ENCODE results near the gene CHCHD6.

Gene CHCHD6

GRCh38 chr3:126987596-126987995 is 283.6 kb downstream of the CHCHD6 start:
- no peaks in the 10 kb centered on the region for H3K9me3 ChIP-seq (ENCODE audit: insufficient read depth, low read depth, low read length)
- no peak overlapping the region for H3K27ac ChIP-seq (ENCODE audit: low read length)
- no peak overlapping the region for H3K9ac ChIP-seq (ENCODE audit: low read depth, low read length)
- H3K4me3 ChIP-seq (ENCODE audit: low read length), result no peak overlapping the region
- peaks cover 20% of the 10 kb centered on the region for H3K36me3 ChIP-seq (ENCODE audit: insufficient read depth, low read depth, low read length)
- peaks cover 3% of the 10 kb centered on the region; the same call in 1 of the 2 replicates for H3K4me1 ChIP-seq (ENCODE audit: insufficient read depth, low read length)
- no peaks in the 10 kb centered on the region for H3K27me3 ChIP-seq (ENCODE audit: insufficient read depth, low read length)

- Histone ChIP-seq H3K27ac (ENCODE audit: low read length) (no peak overlapping the region), H3K9me3 (ENCODE audit: insufficient read depth, low read depth, low read length) (no peaks in the 10 kb centered on the region), H3K9ac (ENCODE audit: low read depth, low read length) (no peak overlapping the region), H3K4me1 (ENCODE audit: insufficient read depth, low read length) (peaks cover 3% of the 10 kb centered on the region; the same call in 1 of the 2 replicates), H3K36me3 (ENCODE audit: insufficient read depth, low read depth, low read length) (peaks cover 20% of the 10 kb centered on the region), H3K4me3 (ENCODE audit: low read length) (no peak overlapping the region), H3K27me3 (ENCODE audit: insufficient read depth, low read length) (no peaks in the 10 kb centered on the region)
Measured at GRCh38 chr3:126988451-126989021, 284.5 kb downstream of the CHCHD6 start.

GRCh38 chr3:126989316-126990023 is 285.4 kb downstream of the CHCHD6 start:
- Histone ChIP-seq H3K4me1 (ENCODE audit: insufficient read depth, low read length) (peaks cover 2% of the 10 kb centered on the region; the same call in 1 of the 2 replicates), H3K27ac (ENCODE audit: low read length) (no peak overlapping the region), H3K27me3 (ENCODE audit: insufficient read depth, low read length) (no peaks in the 10 kb centered on the region), H3K4me3 (ENCODE audit: low read length) (no peak overlapping the region), H3K9ac (ENCODE audit: low read depth, low read length) (no peak overlapping the region), H3K36me3 (ENCODE audit: insufficient read depth, low read depth, low read length) (peaks cover 20% of the 10 kb centered on the region), H3K9me3 (ENCODE audit: insufficient read depth, low read depth, low read length) (no peaks in the 10 kb centered on the region)

- Histone ChIP-seq H3K36me3 (ENCODE audit: insufficient read depth, low read depth, low read length) (peaks cover 20% of the 10 kb centered on the region), H3K27me3 (ENCODE audit: insufficient read depth, low read length) (no peaks in the 10 kb centered on the region), H3K9me3 (ENCODE audit: insufficient read depth, low read depth, low read length) (no peaks in the 10 kb centered on the region), H3K9ac (ENCODE audit: low read depth, low read length) (no peak overlapping the region), H3K27ac (ENCODE audit: low read length) (no peak overlapping the region), H3K4me3 (ENCODE audit: low read length) (no peak overlapping the region), H3K4me1 (ENCODE audit: insufficient read depth, low read length) (no peaks in the 10 kb centered on the region)
Measured at GRCh38 chr3:126990024-126990700, 286.1 kb downstream of the CHCHD6 start.

GRCh38 chr3:126990890-126991289 is 286.9 kb downstream of the CHCHD6 start:
- no peaks in the 10 kb centered on the region for H3K9me3 ChIP-seq (ENCODE audit: insufficient read depth, low read depth, low read length)
- no peaks in the 10 kb centered on the region for H3K4me1 ChIP-seq (ENCODE audit: insufficient read depth, low read length)
- no peak overlapping the region for H3K9ac ChIP-seq (ENCODE audit: low read depth, low read length)
- H3K36me3 ChIP-seq (ENCODE audit: insufficient read depth, low read depth, low read length), result peaks cover 20% of the 10 kb centered on the region
- H3K27me3 ChIP-seq (ENCODE audit: insufficient read depth, low read length), result no peaks in the 10 kb centered on the region
- H3K4me3 ChIP-seq (ENCODE audit: low read length), result no peak overlapping the region
- no peak overlapping the region for H3K27ac ChIP-seq (ENCODE audit: low read length)

- no peak overlapping the region for H3K27ac ChIP-seq (ENCODE audit: low read length)
- no peak overlapping the region for H3K9ac ChIP-seq (ENCODE audit: low read depth, low read length)
- H3K9me3 ChIP-seq (ENCODE audit: insufficient read depth, low read depth, low read length), result no peaks in the 10 kb centered on the region
- peaks cover 24% of the 10 kb centered on the region for H3K36me3 ChIP-seq (ENCODE audit: insufficient read depth, low read depth, low read length)
- H3K27me3 ChIP-seq (ENCODE audit: insufficient read depth, low read length), result no peaks in the 10 kb centered on the region
- H3K4me1 ChIP-seq (ENCODE audit: insufficient read depth, low read length), result no peaks in the 10 kb centered on the region
- H3K4me3 ChIP-seq (ENCODE audit: low read length), result no peak overlapping the region
Measured at GRCh38 chr3:126991366-126992200, 287.5 kb downstream of the CHCHD6 start.

- no peak overlapping the region for H3K9ac ChIP-seq (ENCODE audit: low read depth, low read length)
- no peaks in the 10 kb centered on the region for H3K9me3 ChIP-seq (ENCODE audit: insufficient read depth, low read depth, low read length)
- H3K27me3 ChIP-seq (ENCODE audit: insufficient read depth, low read length), result no peaks in the 10 kb centered on the region
- peaks cover 26% of the 10 kb centered on the region for H3K36me3 ChIP-seq (ENCODE audit: insufficient read depth, low read depth, low read length)
- H3K27ac ChIP-seq (ENCODE audit: low read length), result no peak overlapping the region
- no peak overlapping the region for H3K4me3 ChIP-seq (ENCODE audit: low read length)
- no peaks in the 10 kb centered on the region for H3K4me1 ChIP-seq (ENCODE audit: insufficient read depth, low read length)
Measured at GRCh38 chr3:126992216-126992615, 288.2 kb downstream of the CHCHD6 start.

- peaks cover 26% of the 10 kb centered on the region for H3K36me3 ChIP-seq (ENCODE audit: insufficient read depth, low read depth, low read length)
- no peak overlapping the region for H3K27ac ChIP-seq (ENCODE audit: low read length)
- no peaks in the 10 kb centered on the region for H3K4me1 ChIP-seq (ENCODE audit: insufficient read depth, low read length)
- no peak overlapping the region for H3K4me3 ChIP-seq (ENCODE audit: low read length)
- H3K9me3 ChIP-seq (ENCODE audit: insufficient read depth, low read depth, low read length), result no peaks in the 10 kb centered on the region
- H3K9ac ChIP-seq (ENCODE audit: low read depth, low read length), result no peak overlapping the region
- H3K27me3 ChIP-seq (ENCODE audit: insufficient read depth, low read length), result no peaks in the 10 kb centered on the region
Measured at GRCh38 chr3:126992776-126993175, 288.7 kb downstream of the CHCHD6 start.

- Histone ChIP-seq H3K36me3 (ENCODE audit: insufficient read depth, low read depth, low read length) (peaks cover 26% of the 10 kb centered on the region), H3K27me3 (ENCODE audit: insufficient read depth, low read length) (no peaks in the 10 kb centered on the region), H3K4me3 (ENCODE audit: low read length) (no peak overlapping the region), H3K9ac (ENCODE audit: low read depth, low read length) (no peak overlapping the region), H3K27ac (ENCODE audit: low read length) (no peak overlapping the region), H3K4me1 (ENCODE audit: insufficient read depth, low read length) (no peaks in the 10 kb centered on the region), H3K9me3 (ENCODE audit: insufficient read depth, low read depth, low read length) (no peaks in the 10 kb centered on the region)
Measured at GRCh38 chr3:126993436-126993835, 289.4 kb downstream of the CHCHD6 start.

- H3K4me3 ChIP-seq (ENCODE audit: low read length), result no peak overlapping the region
- no peak overlapping the region for H3K9ac ChIP-seq (ENCODE audit: low read depth, low read length)
- H3K27ac ChIP-seq (ENCODE audit: low read length), result no peak overlapping the region
- H3K27me3 ChIP-seq (ENCODE audit: insufficient read depth, low read length), result no peaks in the 10 kb centered on the region
- no peaks in the 10 kb centered on the region for H3K4me1 ChIP-seq (ENCODE audit: insufficient read depth, low read length)
- peaks cover 16% of the 10 kb centered on the region for H3K36me3 ChIP-seq (ENCODE audit: insufficient read depth, low read depth, low read length)
- H3K9me3 ChIP-seq (ENCODE audit: insufficient read depth, low read depth, low read length), result no peaks in the 10 kb centered on the region
Measured at GRCh38 chr3:126994661-126995245, 290.7 kb downstream of the CHCHD6 start.

- peaks cover 11% of the 10 kb centered on the region for H3K36me3 ChIP-seq (ENCODE audit: insufficient read depth, low read depth, low read length)
- no peaks in the 10 kb centered on the region for H3K9me3 ChIP-seq (ENCODE audit: insufficient read depth, low read depth, low read length)
- no peak overlapping the region for H3K9ac ChIP-seq (ENCODE audit: low read depth, low read length)
- H3K27me3 ChIP-seq (ENCODE audit: insufficient read depth, low read length), result no peaks in the 10 kb centered on the region
- H3K4me1 ChIP-seq (ENCODE audit: insufficient read depth, low read length), result no peaks in the 10 kb centered on the region
- H3K4me3 ChIP-seq (ENCODE audit: low read length), result no peak overlapping the region
- no peak overlapping the region for H3K27ac ChIP-seq (ENCODE audit: low read length)
Measured at GRCh38 chr3:126995254-126995780, 291.3 kb downstream of the CHCHD6 start.
